Activated CD4-positive, CD25-positive, alpha-beta regulatory T cell treated with anti-CD3 and anti-CD28 coated beads, Interleukin-2, amount 50 U/mL, for 72 hours (primary cell): ENCODE measurements around the gene KRTAP12-4.

ENCODE experiments used
- DNase-seq: peaks from one replicate; pipeline ENCODE4 v3.0.0; 2021

The KRTAP12-4 gene

GRCh38 chr21:44609193-44609592 is 45.3 kb downstream of the KRTAP12-4 start:
- no peak for DNase-seq

DNA sequence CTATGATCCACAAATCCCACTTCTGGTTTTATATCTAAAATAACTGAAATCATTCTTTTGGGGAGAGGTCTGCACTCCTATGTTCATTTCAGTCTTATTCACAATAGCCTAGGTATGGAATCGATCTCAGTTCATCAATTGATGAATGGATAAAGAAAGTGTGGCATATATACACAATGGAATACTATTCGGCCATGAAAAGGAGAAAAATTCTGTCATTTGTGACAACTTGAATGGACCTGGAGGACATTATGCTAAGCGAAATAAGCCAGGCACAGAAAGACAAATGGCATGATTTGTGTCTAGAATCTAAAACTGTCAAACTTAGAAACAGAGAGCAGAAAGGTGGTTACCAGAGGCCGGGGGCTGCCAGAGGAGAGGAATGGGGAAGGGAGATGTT is 48.0 kb downstream of the KRTAP12-4 start:
- DNase-seq = no peak
